Chondrocyte (in vitro differentiated cells): ENCODE measurements around the gene TMPO. TPM values are rescaled to one million over a fixed set of nuclear protein-coding genes. Genes with fewer than 3 reads are reported as not detected.

Source experiments
- DNase-seq: peaks from one replicate; pipeline ENCODE4 v3.0.0; 2021; ENCODE audit warnings: mixed read lengths, low spot score
- H3K27ac Mint-ChIP-seq: one replicate; pipeline ENCODE4 v1.8.0; 2021; ENCODE audit warnings: mild to moderate bottlenecking, moderate library complexity, mixed read lengths; ENCODE audit not compliant: unreplicated experiment
- H3K27me3 Mint-ChIP-seq: 2 replicates; pipeline ENCODE4 v1.8.0; 2021; ENCODE audit warnings: low read depth, mixed read lengths
- H3K36me3 Mint-ChIP-seq: 2 replicates; pipeline ENCODE4 v1.8.0; 2021; ENCODE audit warnings: low read depth, mixed read lengths
- H3K4me1 Mint-ChIP-seq: 2 replicates; pipeline ENCODE4 v1.8.0; 2021; ENCODE audit warnings: low read depth, mild to moderate bottlenecking, mixed read lengths
- H3K4me3 Mint-ChIP-seq: one replicate; pipeline ENCODE4 v1.8.0; 2021; ENCODE audit warnings: mild to moderate bottlenecking, moderate library complexity, mixed read lengths; ENCODE audit not compliant: unreplicated experiment
- H3K9me3 Mint-ChIP-seq: 2 replicates; pipeline ENCODE4 v1.8.0; 2021; ENCODE audit warnings: low read depth, mixed read lengths
- total RNA-seq: library from RNA; stranded (reverse); gene quantifications from 3 replicates; pipeline ENCODE4 v1.2.1, GENCODE V29; 2021
- TF ChIP-seq, protein P1 (sequence below): fragments of 200-600 bp; sonication (generic); IDR thresholded peaks from 2 replicates; pipeline ENCODE4 v1.5.0; 2021; ENCODE audit warnings: antibody characterized with exemption, mild to moderate bottlenecking, moderate library complexity

TMPO gene
- total RNA-seq, 1 donor from 2014 or later: 38.7 TPM

DNA sequence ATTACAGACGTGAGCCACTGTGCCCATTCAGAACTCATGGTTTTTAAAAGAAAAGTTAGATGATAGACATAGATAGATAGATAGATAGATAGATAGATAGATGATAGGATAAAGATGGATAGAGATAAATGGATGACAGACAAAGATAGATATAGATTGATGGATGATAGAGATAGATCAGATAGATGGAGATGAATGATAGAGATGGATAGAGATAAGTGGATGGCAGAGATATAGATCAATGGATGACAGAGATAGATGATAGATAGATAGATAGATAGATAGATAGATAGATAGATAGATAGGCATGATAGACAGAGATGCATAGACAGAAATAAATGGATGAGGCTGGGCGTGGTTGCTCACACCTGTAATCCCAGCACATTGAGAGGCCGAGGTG lies 64.4 kb downstream of the TMPO start:
- Mint-ChIP-seq H3K9me3 (no peaks in the 10 kb centered on the region), H3K27ac (no peak overlapping the region), H3K4me1 (no peaks in the 10 kb centered on the region), H3K36me3 (no peaks in the 10 kb centered on the region), H3K4me3 (no peak overlapping the region), H3K27me3 (no peaks in the 10 kb centered on the region)
- TF ChIP-seq, protein P1, sequence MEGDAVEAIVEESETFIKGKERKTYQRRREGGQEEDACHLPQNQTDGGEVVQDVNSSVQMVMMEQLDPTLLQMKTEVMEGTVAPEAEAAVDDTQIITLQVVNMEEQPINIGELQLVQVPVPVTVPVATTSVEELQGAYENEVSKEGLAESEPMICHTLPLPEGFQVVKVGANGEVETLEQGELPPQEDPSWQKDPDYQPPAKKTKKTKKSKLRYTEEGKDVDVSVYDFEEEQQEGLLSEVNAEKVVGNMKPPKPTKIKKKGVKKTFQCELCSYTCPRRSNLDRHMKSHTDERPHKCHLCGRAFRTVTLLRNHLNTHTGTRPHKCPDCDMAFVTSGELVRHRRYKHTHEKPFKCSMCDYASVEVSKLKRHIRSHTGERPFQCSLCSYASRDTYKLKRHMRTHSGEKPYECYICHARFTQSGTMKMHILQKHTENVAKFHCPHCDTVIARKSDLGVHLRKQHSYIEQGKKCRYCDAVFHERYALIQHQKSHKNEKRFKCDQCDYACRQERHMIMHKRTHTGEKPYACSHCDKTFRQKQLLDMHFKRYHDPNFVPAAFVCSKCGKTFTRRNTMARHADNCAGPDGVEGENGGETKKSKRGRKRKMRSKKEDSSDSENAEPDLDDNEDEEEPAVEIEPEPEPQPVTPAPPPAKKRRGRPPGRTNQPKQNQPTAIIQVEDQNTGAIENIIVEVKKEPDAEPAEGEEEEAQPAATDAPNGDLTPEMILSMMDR: no peak
- DNase-seq: no peak

DNA sequence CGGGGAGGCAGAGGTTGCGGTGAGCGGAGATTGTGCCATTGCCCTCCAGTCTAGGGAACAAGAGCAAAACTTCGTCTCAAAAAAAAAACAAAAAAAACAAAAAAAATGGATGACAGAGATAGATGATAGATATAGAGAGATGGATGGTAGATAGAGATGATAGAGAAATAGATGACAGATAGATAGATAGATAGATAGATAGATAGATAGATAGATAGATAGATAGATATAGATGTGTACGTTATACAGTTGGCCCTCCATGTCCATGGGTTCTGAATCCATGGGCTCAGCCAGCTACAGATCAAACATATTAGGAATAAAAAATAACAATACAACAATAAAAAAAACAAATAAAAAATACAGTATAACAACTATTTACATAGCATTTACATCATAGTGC lies 65.3 kb downstream of the TMPO start:
- H3K4me3 Mint-ChIP-seq: no peak overlapping the region
- H3K27ac Mint-ChIP-seq: no peak overlapping the region
- H3K4me1 Mint-ChIP-seq: no peaks in the 10 kb centered on the region
- DNase-seq: no peak
- H3K27me3 Mint-ChIP-seq: no peaks in the 10 kb centered on the region
- TF ChIP-seq, protein P1: no peak
- no peaks in the 10 kb centered on the region for H3K36me3 Mint-ChIP-seq
- H3K9me3 Mint-ChIP-seq: no peaks in the 10 kb centered on the region

DNA sequence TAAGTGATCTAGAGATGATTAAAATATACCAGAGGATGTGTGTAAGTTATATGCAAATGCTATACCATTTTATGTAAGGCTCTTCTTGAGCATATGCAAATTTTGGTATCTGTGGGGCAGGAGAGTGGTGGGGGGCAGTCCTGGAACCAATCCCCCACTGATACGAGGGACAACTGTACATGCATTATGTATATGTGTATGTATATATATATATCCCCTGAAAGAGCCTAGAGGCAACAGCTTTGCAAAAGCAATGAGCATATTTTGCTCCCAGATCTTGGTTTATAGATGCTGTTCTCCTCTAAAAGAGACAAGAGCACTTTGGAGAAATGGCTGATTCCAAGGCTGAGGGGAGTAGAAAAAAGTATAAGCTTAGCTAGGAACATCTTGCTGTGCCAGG lies 65.7 kb downstream of the TMPO start:
- TF ChIP-seq, protein P1: no peak
- Mint-ChIP-seq H3K27ac (no peak overlapping the region), H3K27me3 (no peaks in the 10 kb centered on the region), H3K4me1 (no peaks in the 10 kb centered on the region), H3K36me3 (no peaks in the 10 kb centered on the region), H3K4me3 (no peak overlapping the region), H3K9me3 (no peaks in the 10 kb centered on the region)
- no peak for DNase-seq

DNA sequence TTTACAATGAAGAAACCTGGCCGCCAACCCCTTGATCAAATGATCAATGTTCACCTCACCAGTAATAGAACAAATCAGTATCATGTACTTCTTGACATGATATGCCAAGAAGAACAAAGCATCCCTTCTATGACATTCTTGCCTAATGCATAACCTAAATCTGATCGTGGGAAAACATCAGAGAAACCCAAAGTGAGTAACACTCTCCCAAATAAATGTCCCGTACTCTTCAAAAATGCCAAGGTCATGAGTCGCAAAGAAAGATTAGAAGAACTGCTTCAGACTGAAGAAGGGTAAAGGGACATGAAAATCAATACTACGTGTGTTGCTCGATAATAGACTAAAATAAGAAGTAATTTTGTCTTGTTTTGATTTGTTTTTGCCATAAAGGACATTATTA lies 66.7 kb downstream of the TMPO start:
- no peaks in the 10 kb centered on the region for H3K27me3 Mint-ChIP-seq

DNA sequence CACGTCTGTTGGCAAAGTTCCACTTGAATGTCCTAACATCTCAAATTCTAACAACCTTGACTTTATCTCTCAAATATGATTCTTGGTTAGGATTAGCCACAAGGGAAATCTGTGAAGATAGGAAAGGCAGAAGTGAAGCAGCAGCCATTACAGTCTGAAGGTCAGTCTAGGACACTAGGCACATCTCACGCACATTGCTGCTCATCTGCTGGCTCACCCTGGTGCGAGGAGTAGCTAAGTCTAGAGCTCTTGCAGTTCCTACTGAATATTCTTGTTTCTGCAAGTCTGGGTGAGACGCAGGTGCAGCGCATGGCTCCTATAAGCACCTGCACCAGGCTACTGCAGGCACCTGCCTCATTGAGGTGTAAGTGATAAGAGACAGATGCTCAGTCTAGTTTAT lies 71.7 kb downstream of the TMPO start:
- Mint-ChIP-seq H3K4me3 (no peak overlapping the region), H3K36me3 (no peaks in the 10 kb centered on the region), H3K27ac (no peak overlapping the region), H3K9me3 (no peaks in the 10 kb centered on the region), H3K27me3 (no peaks in the 10 kb centered on the region), H3K4me1 (no peaks in the 10 kb centered on the region)
- TF ChIP-seq, protein P1: no peak
- no peak for DNase-seq

More for the DNA sequence above, 66.7 kb downstream of the TMPO start:
- Mint-ChIP-seq H3K4me1 (no peaks in the 10 kb centered on the region), H3K36me3 (no peaks in the 10 kb centered on the region), H3K9me3 (no peaks in the 10 kb centered on the region), H3K27ac (no peak overlapping the region), H3K4me3 (no peak overlapping the region)
- TF ChIP-seq, protein P1: no peak
- no peak for DNase-seq
